GM12878 (cell line): ENCODE measurements around the gene UGT1A7. TPM values are rescaled to one million over a fixed set of nuclear protein-coding genes. Genes with fewer than 3 reads are reported as not detected.

ENCODE experiments used
- ATAC-seq: fragments of 200-7000 bp; cut with Tn5 transposase; 3 replicates; pipeline ENCODE4 v1.9.1; 2020; ENCODE audit warnings: mild to moderate bottlenecking, moderate library complexity
- BruUV-seq: library from RNA; stranded (reverse); fragments of 400-500 nt; replicated peaks from 2 replicates; lab custom pipeline; 2021; lab: Mats Ljungman, UMichigan
- CTCF ChIA-PET: fragments of 300-600 bp; sonication (Branson Sonifier 250); formaldehyde crosslinking; extraction: SDS; loops from one replicate; lab custom pipeline; 2021; ENCODE audit warnings: inconsistent platforms; lab: Yijun Ruan, JAX
- POLR2A ChIA-PET: fragments of 350-600 bp; formaldehyde crosslinking; extraction: SDS; loops from one replicate; lab custom pipeline; 2021; ENCODE audit warnings: inconsistent platforms; lab: Charles Lee
- RAD21 ChIA-PET: fragments of 300-600 bp; sonication (Branson Sonifier 250); formaldehyde crosslinking; loops from one replicate; lab custom pipeline; 2023; ENCODE audit warnings: antibody characterized with exemption; ENCODE audit not compliant: unreplicated experiment; lab: Charles Lee
- SMC1A ChIA-PET: fragments of 300-600 bp; sonication (Branson Sonifier 250); formaldehyde crosslinking; loops from one replicate; lab custom pipeline; 2023; ENCODE audit not compliant: unreplicated experiment, uncharacterized antibody; lab: Charles Lee
- DNase-seq: peaks from one replicate; pipeline ENCODE4 v3.0.0-alpha.2; 2011; ENCODE audit warnings: low read depth, low spot score
- FAIRE-seq: peaks from 3 replicates; lab custom pipeline; 2011; peaks lifted over from hg19 to GRCh38; lab: Jason Lieb, UNC
- H2AFZ ChIP-seq: 2 replicates; pipeline ENCODE4 v1.6.0; 2011; ENCODE audit warnings: low read depth, low read length, control low read depth; ENCODE audit not compliant: control insufficient read depth
- H3K27ac ChIP-seq: 2 replicates; pipeline ENCODE4 v1.5.1; 2011; ENCODE audit warnings: control low read depth; ENCODE audit not compliant: control insufficient read depth, insufficient read depth
- H3K27me3 ChIP-seq, 2 experiments: replicated peaks in 1 of 2; 2 replicates each; pipeline versions ENCODE4 v1.6.0 to v1.6.1; 2011; ENCODE audit warnings: low read length in 1 of 2; ENCODE audit not compliant: control insufficient read depth in 2 of 2, insufficient read depth in 2 of 2
- H3K36me3 ChIP-seq, 2 experiments: 2 replicates each; pipeline ENCODE4 v1.5.1; 2011; ENCODE audit warnings: low read length in 1 of 2; ENCODE audit not compliant: control insufficient read depth in 2 of 2, insufficient read depth in 2 of 2
- H3K4me1 ChIP-seq: 2 replicates; pipeline ENCODE4 v1.6.1; 2011; ENCODE audit warnings: mild to moderate bottlenecking, low read length, moderate library complexity, mixed read lengths; ENCODE audit not compliant: control insufficient read depth, insufficient read depth
- H3K4me2 ChIP-seq: 2 replicates; pipeline ENCODE4 v1.6.0; 2011; ENCODE audit warnings: control low read depth; ENCODE audit not compliant: control insufficient read depth, insufficient read depth
- H3K4me3 ChIP-seq: fragments of 200-600 bp; sonication (generic); 2 replicates; pipeline ENCODE4 v1.5.1; 2016
- H3K79me2 ChIP-seq: 2 replicates; pipeline ENCODE4 v1.6.0; 2011; ENCODE audit warnings: low read length; ENCODE audit not compliant: control insufficient read depth, insufficient read depth
- H3K9ac ChIP-seq: 2 replicates; pipeline ENCODE4 v1.8.0; 2011; ENCODE audit warnings: low read length, control low read depth, mixed read lengths; ENCODE audit not compliant: control insufficient read depth, insufficient read depth
- H3K9me3 ChIP-seq: replicated peaks from 3 replicates; pipeline ENCODE4 v1.5.1; 2011; ENCODE audit warnings: mild to moderate bottlenecking, low read length; ENCODE audit not compliant: control insufficient read depth, insufficient read depth
- H4K20me1 ChIP-seq: 2 replicates; pipeline ENCODE4 v1.6.0; 2011; ENCODE audit not compliant: control insufficient read depth, insufficient read depth
- BACH1 ChIP-seq: fragments of 450-650 bp; IDR thresholded peaks from 2 replicates; pipeline ENCODE4 v1.6.1; 2017; ENCODE audit warnings: mild to moderate bottlenecking, borderline replicate concordance
- BHLHE40 ChIP-seq, 2 experiments: fragments of 450-650 bp in 1 of 2; IDR thresholded peaks; 2 replicates each; pipeline ENCODE4 v1.6.1; 2011 to 2017; ENCODE audit warnings: low read depth in 2 of 2, borderline replicate concordance in 1 of 2, improper control_type of control experiment in 1 of 2, low read length in 1 of 2, mild to moderate bottlenecking in 1 of 2
- BRCA1 ChIP-seq: IDR thresholded peaks from 2 replicates; pipeline ENCODE4 v1.6.1; 2011; ENCODE audit warnings: low read depth, low read length, improper control_type of control experiment
- CBX3 ChIP-seq: fragments of 200-600 bp; sonication (generic); IDR thresholded peaks from 2 replicates; pipeline ENCODE4 v1.6.1; 2016; ENCODE audit warnings: low read depth, borderline replicate concordance
- CBX5 ChIP-seq: sonication (generic); IDR thresholded peaks from 2 replicates; pipeline ENCODE4 v1.6.1; 2016; ENCODE audit warnings: low read depth, moderate library complexity, mild to moderate bottlenecking, inconsistent platforms
- FOS ChIP-seq: IDR thresholded peaks from 3 replicates; pipeline ENCODE4 v1.6.1; 2011; ENCODE audit warnings: borderline replicate concordance; ENCODE audit not compliant: insufficient read length; ENCODE audit errors: extremely low read depth
- LARP7 ChIP-seq: fragments of 450-650 bp; IDR thresholded peaks from 2 replicates; pipeline ENCODE4 v1.6.1; 2017; ENCODE audit warnings: mild to moderate bottlenecking
- RAD51 ChIP-seq: fragments of 450-650 bp; IDR thresholded peaks from 2 replicates; pipeline ENCODE4 v1.6.1; 2016; ENCODE audit warnings: moderate library complexity, mild to moderate bottlenecking, inconsistent platforms
- RBBP5 ChIP-seq: fragments of 200-600 bp; sonication (generic); conservative IDR thresholded peaks from 2 replicates; pipeline ENCODE4 v1.6.1; 2016
- whole genome bisulfite sequencing: methylation state at CpG from one replicate; pipeline ENCODE4 v1.1.6; 2016; ENCODE audit warnings: low lambda C conversion rate; ENCODE audit not compliant: insufficient replicate concordance, insufficient coverage; ENCODE audit errors: missing lambda C conversion rate; 5-methylcytosine and 5-hydroxymethylcytosine counted together
- in situ Hi-C: fragments of 300-500 bp; cut with MboI; formaldehyde crosslinking; loops from 9 replicates; pipeline ENCODE4 v1.14.3; 2018; ENCODE audit warnings: mixed read lengths
- intact Hi-C: fragments of 100-400 bp; cut with micrococcal nuclease; formaldehyde crosslinking; loops from one replicate; pipeline ENCODE4 v1.14.2; 2022; ENCODE audit not compliant: unreplicated experiment
- polyA plus RNA-seq, 11 experiments: library from polyadenylated mRNA; depleted of rRNA in 4 of 11; unstranded in 6 of 11; stranded (reverse) in 5 of 11; fragments of >200 nt; fragmentation: Nextera tagmentation in 4 of 11; fragmentation: Illumina TruSeq in 1 of 11; extraction: Ambion mirVana in 4 of 11; extraction: Trizol in 1 of 11; gene quantifications; 1 replicate in 1 of 11; 2 replicates in 10 of 11; pipeline versions ENCODE4 v1.2.1 to v1.2.3, GENCODE V29; 2011 to 2016; ENCODE audit warnings: inconsistent platforms in 2 of 11, missing spikeins in 2 of 11, low read depth in 1 of 11
- total RNA-seq, 4 experiments: library from RNA; depleted of rRNA in 3 of 4; stranded (reverse); fragments of >200 nt in 3 of 4; fragmentation: Illumina TruSeq in 1 of 4; extraction: Trizol in 1 of 4; gene quantifications; 2 replicates each; pipeline versions ENCODE4 v1.2.1 to v1.2.3, GENCODE V29; 2013 to 2021
- TF ChIP-seq, protein P1 (sequence below): IDR thresholded peaks from 2 replicates; pipeline ENCODE4 v1.6.1; 2011; ENCODE audit warnings: mild to moderate bottlenecking, low read depth, low read length, moderate library complexity; ENCODE audit not compliant: insufficient replicate concordance
- TF ChIP-seq, protein P2 (sequence below): IDR thresholded peaks from 2 replicates; pipeline ENCODE4 v1.6.1; 2011; ENCODE audit warnings: low read depth, low read length, improper control_type of control experiment, borderline replicate concordance

UGT1A7 gene
- total and polyA plus RNA-seq, 10 of the 15 experiments (the other 5 are each of a cell fraction or from before 2014, with no cell fraction given) = not detected

DNA sequence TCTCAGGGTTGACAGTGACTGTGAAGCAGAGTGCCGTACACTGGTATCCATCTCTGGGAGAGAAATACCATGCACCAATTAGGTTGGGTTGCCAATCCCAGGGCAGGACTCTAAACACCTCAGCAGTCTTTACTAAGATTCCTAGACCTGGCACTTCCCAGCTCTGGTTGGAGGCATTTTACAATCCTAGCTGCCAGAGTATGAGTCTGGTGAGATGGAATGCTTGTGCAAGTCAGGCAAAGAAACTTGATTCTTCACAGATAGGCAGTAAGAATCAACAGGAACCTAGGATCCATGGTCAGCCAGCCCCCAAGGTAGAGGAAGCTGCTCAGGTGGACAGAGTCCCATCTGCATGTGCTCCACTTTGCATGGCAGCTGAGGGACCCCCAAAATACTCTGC, 25.0 kb downstream of the UGT1A7 start (continued):
- TF ChIP-seq, protein P1, sequence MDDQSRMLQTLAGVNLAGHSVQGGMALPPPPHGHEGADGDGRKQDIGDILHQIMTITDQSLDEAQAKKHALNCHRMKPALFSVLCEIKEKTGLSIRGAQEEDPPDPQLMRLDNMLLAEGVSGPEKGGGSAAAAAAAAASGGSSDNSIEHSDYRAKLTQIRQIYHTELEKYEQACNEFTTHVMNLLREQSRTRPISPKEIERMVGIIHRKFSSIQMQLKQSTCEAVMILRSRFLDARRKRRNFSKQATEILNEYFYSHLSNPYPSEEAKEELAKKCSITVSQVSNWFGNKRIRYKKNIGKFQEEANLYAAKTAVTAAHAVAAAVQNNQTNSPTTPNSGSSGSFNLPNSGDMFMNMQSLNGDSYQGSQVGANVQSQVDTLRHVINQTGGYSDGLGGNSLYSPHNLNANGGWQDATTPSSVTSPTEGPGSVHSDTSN = no peak
- no peak for TF ChIP-seq CBX3
- no peak for TF ChIP-seq RBBP5
- TF ChIP-seq BACH1 = no peak
- TF ChIP-seq BHLHE40 (IDR thresholded peaks at IDR 0.05; ENCODE audit: borderline replicate concordance in 1 of 2, low read depth in 2 of 2, low read length in 1 of 2) = no peak
- TF ChIP-seq FOS = no peak
- TF ChIP-seq, all 136 proteins: peak for 0

DNA sequence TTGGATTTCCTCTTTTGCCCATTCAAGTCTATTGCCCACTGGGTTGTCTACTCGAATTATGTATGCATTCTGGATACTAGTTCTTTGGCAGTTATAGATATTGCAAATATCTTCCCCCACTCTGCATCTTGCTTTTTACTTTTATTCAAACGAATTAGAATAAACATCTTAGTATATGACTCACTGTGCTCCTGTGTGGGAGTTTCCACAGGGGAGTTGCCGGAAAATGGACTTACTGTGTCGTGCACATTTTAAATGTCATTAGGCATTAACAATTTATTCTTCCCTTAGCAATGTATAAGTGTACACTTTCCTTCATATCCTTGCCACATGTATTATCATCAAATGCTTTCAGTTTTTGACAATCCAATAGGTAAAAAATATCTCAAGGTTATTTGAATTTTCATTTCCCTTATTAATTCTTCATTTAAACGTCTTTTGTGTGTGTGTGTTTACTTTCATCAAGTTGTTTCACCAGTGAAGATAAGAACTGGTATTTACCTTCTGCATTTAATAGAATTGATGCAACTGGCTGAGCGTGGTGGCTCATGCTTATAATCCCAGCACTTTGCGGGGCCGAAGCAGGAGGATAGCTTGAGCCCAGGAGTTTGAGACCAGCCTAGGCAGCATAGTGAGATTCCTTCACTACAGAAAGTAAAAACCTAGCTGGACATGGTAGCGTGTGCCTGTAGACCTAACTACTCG, 26.4 kb downstream of the UGT1A7 start:
- H3K36me3 ChIP-seq = no peaks in the 10 kb centered on the region
- no peaks in the 10 kb centered on the region for H3K4me1 ChIP-seq
- H3K4me2 ChIP-seq = no peak overlapping the region
- no peak overlapping the region for H3K9ac ChIP-seq
- POLR2A ChIA-PET = no interaction called here
- WGBS = 41% methylated on average over 10 of the region's 10 CpGs
- FAIRE-seq = no peak
- peaks cover 0 to 4% of the 10 kb centered on the region in 2 experiments; a peak in 1 of 4 replicates for H3K27me3 ChIP-seq
- no peak overlapping the region for H3K27ac ChIP-seq
- no peak for DNase-seq
- SMC1A ChIA-PET = no interaction called here
- H2AFZ ChIP-seq = no peak overlapping the region
- TF ChIP-seq BRCA1 (no peak), LARP7 (no peak), RAD51 (no peak), CBX5 (no peak)
- TF ChIP-seq, protein P2, sequence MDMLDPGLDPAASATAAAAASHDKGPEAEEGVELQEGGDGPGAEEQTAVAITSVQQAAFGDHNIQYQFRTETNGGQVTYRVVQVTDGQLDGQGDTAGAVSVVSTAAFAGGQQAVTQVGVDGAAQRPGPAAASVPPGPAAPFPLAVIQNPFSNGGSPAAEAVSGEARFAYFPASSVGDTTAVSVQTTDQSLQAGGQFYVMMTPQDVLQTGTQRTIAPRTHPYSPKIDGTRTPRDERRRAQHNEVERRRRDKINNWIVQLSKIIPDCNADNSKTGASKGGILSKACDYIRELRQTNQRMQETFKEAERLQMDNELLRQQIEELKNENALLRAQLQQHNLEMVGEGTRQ = no peak
- H3K9me3 ChIP-seq = no peaks in the 10 kb centered on the region; the same call in 1 of the 3 replicates
- H3K4me3 ChIP-seq = no peak overlapping the region
- BruUV-seq = no TSS peak
- RAD21 ChIA-PET = no interaction called here
- CTCF ChIA-PET = no interaction called here
- intact Hi-C loops (no loop called here), in situ Hi-C loops (no loop called here)
- no peaks in the 10 kb centered on the region for H3K79me2 ChIP-seq
- H4K20me1 ChIP-seq = no peaks in the 10 kb centered on the region
- ATAC-seq = no peak
